Common myeloid progenitor, CD34-positive (primary cell): ENCODE data around the gene RDH13.
A peak's percentile ranks its signal among the peaks of the same experiment; 100 is the strongest.

Experiments used
- CTCF ChIA-PET: fragments of 350-600 bp; sonication (Branson Sonifier 250); formaldehyde crosslinking; loops from one replicate; lab custom pipeline; 2021; ENCODE audit warnings: antibody characterized with exemption; lab: Charles Lee
- POLR2A ChIA-PET: fragments of 350-600 bp; sonication (Branson Sonifier 250); formaldehyde crosslinking; loops from one replicate; lab custom pipeline; 2021; ENCODE audit warnings: antibody characterized with exemption; lab: Charles Lee
- DNase-seq, 3 donors: peaks; one replicate each; pipeline versions ENCODE4 v3.0.0 to v3.0.0-alpha.2; 2013
- H3K27ac ChIP-seq, 2 experiments: 1 replicate in 1 of 2; 2 replicates in 1 of 2; pipeline ENCODE4 v1.7.0; 2013; ENCODE audit warnings: inconsistent platforms in 2 of 2, low read length in 2 of 2, mild to moderate bottlenecking in 2 of 2, low read depth in 1 of 2, moderate library complexity in 1 of 2; ENCODE audit not compliant: severe bottlenecking in 2 of 2, insufficient read depth in 1 of 2, poor library complexity in 1 of 2
- H3K27me3 ChIP-seq, 5 experiments: replicated peaks in 2 of 5; 1 replicate in 3 of 5; 2 replicates in 2 of 5; pipeline versions ENCODE4 v1.6.1 to v1.7.0; 2013; ENCODE audit warnings: low read length in 4 of 5, mild to moderate bottlenecking in 2 of 5, moderate library complexity in 2 of 5, inconsistent platforms in 1 of 5; ENCODE audit not compliant: insufficient read depth in 5 of 5, control insufficient read depth in 4 of 5
- H3K36me3 ChIP-seq, 4 experiments: 1 replicate in 2 of 4; 2 replicates in 2 of 4; pipeline versions ENCODE4 v1.6.1 to v1.7.0; 2013; ENCODE audit warnings: low read length in 3 of 4, control low read depth in 1 of 4, mild to moderate bottlenecking in 1 of 4; ENCODE audit not compliant: control insufficient read depth in 4 of 4, insufficient read depth in 4 of 4
- H3K4me1 ChIP-seq, 4 experiments: 1 replicate in 3 of 4; 2 replicates in 1 of 4; pipeline versions ENCODE4 v1.6.1 to v1.7.1; 2013; ENCODE audit warnings: low read length in 3 of 4, mild to moderate bottlenecking in 3 of 4, control low read depth in 1 of 4, inconsistent platforms in 1 of 4, moderate library complexity in 1 of 4; ENCODE audit not compliant: control insufficient read depth in 4 of 4, insufficient read depth in 4 of 4; ENCODE audit errors: control extremely low read depth in 1 of 4
- H3K4me3 ChIP-seq, 7 experiments: 1 replicate in 4 of 7; 2 replicates in 3 of 7; pipeline versions ENCODE4 v1.5.1 to v1.7.0; 2013; ENCODE audit warnings: mild to moderate bottlenecking in 7 of 7, low read length in 6 of 7, moderate library complexity in 6 of 7, inconsistent platforms in 2 of 7, low read depth in 2 of 7, control low read depth in 1 of 7; ENCODE audit not compliant: insufficient read depth in 4 of 7, control insufficient read depth in 1 of 7; ENCODE audit errors: extremely low read depth in 1 of 7
- H3K9me3 ChIP-seq, 5 experiments: 1 replicate in 4 of 5; 2 replicates in 1 of 5; pipeline versions ENCODE4 v1.6.1 to v1.7.1; 2013; ENCODE audit warnings: low read length in 4 of 5, mild to moderate bottlenecking in 2 of 5, inconsistent platforms in 1 of 5, low read depth in 1 of 5, moderate library complexity in 1 of 5; ENCODE audit not compliant: control insufficient read depth in 4 of 5, insufficient read depth in 2 of 5; ENCODE audit errors: control extremely low read depth in 1 of 5
- WGBS: methylation state at CpG from one replicate; pipeline ENCODE4 v1.1.5; 2013; ENCODE audit not compliant: insufficient coverage; 5-methylcytosine and 5-hydroxymethylcytosine counted together

Gene RDH13

GRCh38 chr19:55046975-55047622, 15.8 kb downstream of the RDH13 start:
- Histone ChIP-seq H3K4me3 (no peak overlapping the region), H3K4me1 (peaks cover 4 to 11% (median 9%) of the 10 kb centered on the region in 4 experiments), H3K27me3 (no peaks in the 10 kb centered on the region), H3K27ac (no peak overlapping the region), H3K9me3 (no peaks in the 10 kb centered on the region), H3K36me3 (peaks cover 7 to 60% (median 51%) of the 10 kb centered on the region in 4 experiments)
- ChIA-PET CTCF (interaction anchor here (1.3 to 1.5 kb wide), 2 partner anchors 16 to 166 kb away, joined by 3 to 4 read pairs; partner anchors contain the start of gene RDH13), POLR2A (no interaction called here)
- no peak for DNase-seq
- 91% methylated on average over 15 of the region's 17 CpGs for WGBS

- POLR2A ChIA-PET = no interaction called here
- H3K4me1 ChIP-seq = peaks cover 4 to 22% (median 19%) of the 10 kb centered on the region in 4 experiments
- CTCF ChIA-PET = interaction anchor here (1.3 to 1.6 kb wide), 2 partner anchors 13 to 44 kb away, joined by 3 read pairs; no protein-coding TSS in a partner anchor
- peaks cover 0 to 1% (median 0%) of the 10 kb centered on the region in 5 experiments for H3K27me3 ChIP-seq
- no peak overlapping the region for H3K4me3 ChIP-seq
- H3K9me3 ChIP-seq = no peaks in the 10 kb centered on the region
- 96% methylated on average over 21 of the region's 30 CpGs for WGBS
- no peak for DNase-seq
- no peak overlapping the region for H3K27ac ChIP-seq
- peaks cover 7 to 51% (median 44%) of the 10 kb centered on the region in 4 experiments for H3K36me3 ChIP-seq
Observed at GRCh38 chr19:55044771-55045716, 17.9 kb downstream of the RDH13 start.

GRCh38 chr19:55044286-55044685, 18.7 kb downstream of the RDH13 start:
- no peaks in the 10 kb centered on the region for H3K9me3 ChIP-seq
- H3K36me3 ChIP-seq = peaks cover 4 to 51% (median 44%) of the 10 kb centered on the region in 4 experiments
- 98% methylated on average over 5 of the region's 5 CpGs for WGBS
- ChIA-PET CTCF (interaction anchor here (0.7 to 1.6 kb wide), 4 partner anchors 12 to 45 kb away, joined by 3 read pairs; no protein-coding TSS in a partner anchor), POLR2A (no interaction called here)
- no peak for DNase-seq
- H3K27me3 ChIP-seq = peaks cover 0 to 1% (median 0%) of the 10 kb centered on the region in 5 experiments
- H3K4me3 ChIP-seq = no peak overlapping the region
- H3K27ac ChIP-seq = no peak overlapping the region
- H3K4me1 ChIP-seq = peaks cover 4 to 22% (median 19%) of the 10 kb centered on the region in 4 experiments

GRCh38 chr19:55042688-55043087, 20.3 kb downstream of the RDH13 start:
- Histone ChIP-seq H3K36me3 (peaks cover 0 to 35% (median 30%) of the 10 kb centered on the region in 4 experiments), H3K4me3 (peak overlapping the region in 1 of 7 experiments; percentile 72), H3K4me1 (peaks cover 4 to 29% (median 21%) of the 10 kb centered on the region in 4 experiments), H3K9me3 (no peaks in the 10 kb centered on the region), H3K27ac (no peak overlapping the region), H3K27me3 (peaks cover 0 to 1% (median 0%) of the 10 kb centered on the region in 5 experiments)
- ChIA-PET CTCF (no interaction called here), POLR2A (no interaction called here)
- WGBS = 79% methylated on average over 7 of the region's 11 CpGs
- DNase-seq = no peak

- Histone ChIP-seq H3K27me3 (peaks cover 0 to 1% (median 0%) of the 10 kb centered on the region in 5 experiments), H3K9me3 (no peaks in the 10 kb centered on the region), H3K27ac (no peak overlapping the region), H3K4me1 (peaks cover 4 to 29% (median 21%) of the 10 kb centered on the region in 4 experiments), H3K36me3 (peaks cover 0 to 31% (median 28%) of the 10 kb centered on the region in 4 experiments), H3K4me3 (peak overlapping the region in 4 of 7 experiments; percentile 36 to 72 (median 59))
- CTCF ChIA-PET = no interaction called here
- 12% methylated on average over 6 of the region's 9 CpGs for WGBS
- POLR2A ChIA-PET = interaction anchor here (0.6 kb wide), 1 partner anchor 85 kb away, joined by 3 read pairs; no protein-coding TSS in a partner anchor
- no peak for DNase-seq
Observed at GRCh38 chr19:55042344-55042678, 20.6 kb downstream of the RDH13 start.

GRCh38 chr19:55041627-55042343, 21.2 kb downstream of the RDH13 start:
- CTCF ChIA-PET = no interaction called here

More at GRCh38 chr19:55041627-55042343, 21.2 kb downstream of the RDH13 start:
- POLR2A ChIA-PET = interaction anchor here (0.6 to 0.7 kb wide), 2 partner anchors 52 to 85 kb away, joined by 3 to 4 read pairs; no protein-coding TSS in a partner anchor
- DNase-seq = peak; percentile 69 to 86 (median 82)
- WGBS = 1% methylated on average over 26 of the region's 30 CpGs
- H3K4me1 ChIP-seq = peaks cover 4 to 29% (median 21%) of the 10 kb centered on the region in 4 experiments
- H3K27ac ChIP-seq = no peak overlapping the region
- H3K9me3 ChIP-seq = no peaks in the 10 kb centered on the region
- peak overlapping the region in 5 of 7 experiments; percentile 8 to 72 (median 53) for H3K4me3 ChIP-seq
- peaks cover 0 to 26% (median 22%) of the 10 kb centered on the region in 4 experiments for H3K36me3 ChIP-seq
- H3K27me3 ChIP-seq = peaks cover 0 to 1% (median 0%) of the 10 kb centered on the region in 5 experiments
